H1 (cell line): ENCODE results near the gene RABEP1. TPM values are rescaled to one million over a fixed set of nuclear protein-coding genes. Genes with fewer than 3 reads are reported as not detected.

ENCODE experiments used
- CTCF ChIA-PET: fragments of 300-600 bp; sonication (Branson Sonifier 250); formaldehyde crosslinking; loops from one replicate; lab custom pipeline; 2021; ENCODE audit not compliant: partially characterized antibody; lab: Charles Lee
- POLR2A ChIA-PET: fragments of 300-600 bp; sonication (Branson Sonifier 250); formaldehyde crosslinking; loops from one replicate; lab custom pipeline; 2021; ENCODE audit warnings: inconsistent platforms; ENCODE audit not compliant: partially characterized antibody; lab: Charles Lee
- DNase-seq, 2 experiments: peaks; one replicate each; pipeline versions ENCODE4 v3.0.0 to v3.0.0-alpha.2; 2010 to 2022; ENCODE audit warnings: low spot score in 2 of 2, low read depth in 1 of 2, mixed read lengths in 1 of 2
- FAIRE-seq: peaks from 2 replicates; lab custom pipeline; 2011; peaks lifted over from hg19 to GRCh38; lab: Jason Lieb, UNC
- H2AFZ ChIP-seq: 2 replicates; pipeline ENCODE4 v1.8.1; 2012; ENCODE audit warnings: low read length, inconsistent platforms
- H2AK5ac ChIP-seq: 2 replicates; pipeline ENCODE4 v1.6.1; 2013; ENCODE audit warnings: low read depth, low read length
- H2BK120ac ChIP-seq: replicated peaks from 2 replicates; pipeline ENCODE3; 2013; ENCODE audit warnings: low read depth, low read length, inconsistent platforms
- H2BK12ac ChIP-seq: 2 replicates; pipeline ENCODE4 v1.6.1; 2013; ENCODE audit warnings: low read depth, low read length
- H2BK15ac ChIP-seq: 2 replicates; pipeline ENCODE4 v1.6.1; 2013; ENCODE audit warnings: low read length
- H2BK20ac ChIP-seq: 2 replicates; pipeline ENCODE4 v1.6.1; 2013; ENCODE audit warnings: low read length
- H2BK5ac ChIP-seq: 2 replicates; pipeline ENCODE4 v1.6.1; 2013; ENCODE audit warnings: low read depth, low read length
- H3K14ac ChIP-seq: 2 replicates; pipeline ENCODE4 v1.6.1; 2013; ENCODE audit warnings: inconsistent platforms; ENCODE audit not compliant: insufficient read length
- H3K18ac ChIP-seq: 2 replicates; pipeline ENCODE4 v1.6.1; 2013; ENCODE audit warnings: low read length; ENCODE audit errors: extremely low read depth
- H3K23ac ChIP-seq: 2 replicates; pipeline ENCODE4 v1.6.1; 2013; ENCODE audit warnings: inconsistent platforms; ENCODE audit not compliant: insufficient read length
- H3K23me2 ChIP-seq: 2 replicates; pipeline ENCODE4 v1.6.1; 2013; ENCODE audit warnings: low read depth, low read length
- H3K27ac ChIP-seq: 2 replicates; pipeline ENCODE4 v1.6.1; 2011; ENCODE audit warnings: low read depth, low read length, inconsistent platforms
- H3K27me3 ChIP-seq, 4 experiments: replicated peaks in 1 of 4; 1 replicate in 1 of 4; 2 replicates in 3 of 4; pipeline versions ENCODE4 v1.6.1 to v1.8.1; 2011 to 2013; ENCODE audit warnings: low read length in 3 of 4, mild to moderate bottlenecking in 3 of 4, inconsistent platforms in 2 of 4, mixed read lengths in 2 of 4, moderate library complexity in 1 of 4; ENCODE audit not compliant: control insufficient read depth in 3 of 4, insufficient read depth in 3 of 4; ENCODE audit errors: extremely low read depth in 1 of 4
- H3K36me3 ChIP-seq, 4 experiments: 2 replicates each; pipeline versions ENCODE4 v1.6.1 to v1.8.1; 2011 to 2013; ENCODE audit warnings: mild to moderate bottlenecking in 4 of 4, low read length in 3 of 4, moderate library complexity in 2 of 4, control low read depth in 1 of 4, inconsistent platforms in 1 of 4; ENCODE audit not compliant: insufficient read depth in 4 of 4, control insufficient read depth in 2 of 4
- H3K4ac ChIP-seq: replicated peaks from 2 replicates; pipeline ENCODE3; 2013; ENCODE audit warnings: low read length, low read depth, mixed read lengths, inconsistent platforms; ENCODE audit not compliant: insufficient read length
- H3K4me1 ChIP-seq, 4 experiments: replicated peaks in 1 of 4; 1 replicate in 1 of 4; 2 replicates in 3 of 4; pipeline versions ENCODE4 v1.6.1 to v1.8.1; 2011 to 2013; ENCODE audit warnings: low read length in 3 of 4, inconsistent platforms in 2 of 4, mixed read lengths in 1 of 4; ENCODE audit not compliant: insufficient read depth in 4 of 4, control insufficient read depth in 3 of 4
- H3K4me2 ChIP-seq, 2 experiments: 2 replicates each; pipeline versions ENCODE4 v1.6.1 to v1.8.1; 2011 to 2013; ENCODE audit warnings: low read depth in 2 of 2, low read length in 2 of 2, control low read depth in 1 of 2, inconsistent platforms in 1 of 2, mild to moderate bottlenecking in 1 of 2; ENCODE audit not compliant: insufficient read depth in 1 of 2
- H3K4me3 ChIP-seq, 4 experiments: fragments of 200-600, 300-600 bp in 1 of 4; sonication (generic), shearing (Covaris generic), sonication (Bioruptor Twin) in 1 of 4; 2 replicates each; pipeline versions ENCODE4 v1.5.1 to v1.8.1; 2011 to 2016; ENCODE audit warnings: low read length in 4 of 4, low read depth in 3 of 4, control low read depth in 2 of 4, inconsistent platforms in 2 of 4, mild to moderate bottlenecking in 2 of 4, mixed read lengths in 1 of 4, moderate library complexity in 1 of 4; ENCODE audit not compliant: insufficient read depth in 2 of 4; ENCODE audit errors: extremely low read depth in 1 of 4
- H3K56ac ChIP-seq: replicated peaks from 2 replicates; pipeline ENCODE3; 2013; ENCODE audit warnings: low read depth, mild to moderate bottlenecking, mixed read lengths, low read length, inconsistent platforms; ENCODE audit not compliant: insufficient read length
- H3K79me1 ChIP-seq: 2 replicates; pipeline ENCODE4 v1.6.1; 2013; ENCODE audit warnings: low read depth, low read length, control low read depth
- H3K79me2 ChIP-seq, 2 experiments: 2 replicates each; pipeline versions ENCODE4 v1.6.1 to v1.8.1; 2012 to 2013; ENCODE audit warnings: low read length in 2 of 2, mild to moderate bottlenecking in 2 of 2, inconsistent platforms in 1 of 2; ENCODE audit not compliant: insufficient read depth in 2 of 2, control insufficient read depth in 1 of 2
- H3K9ac ChIP-seq, 4 experiments: replicated peaks in 1 of 4; 1 replicate in 1 of 4; 2 replicates in 3 of 4; pipeline versions ENCODE4 v1.6.1 to v1.8.1; 2011 to 2013; ENCODE audit warnings: low read depth in 3 of 4, low read length in 3 of 4, control low read depth in 2 of 4, mild to moderate bottlenecking in 2 of 4, moderate library complexity in 2 of 4, inconsistent platforms in 1 of 4; ENCODE audit errors: extremely low read depth in 1 of 4
- H3K9me3 ChIP-seq, 2 experiments: 2 replicates each; pipeline versions ENCODE4 v1.6.1 to v1.8.1; 2012 to 2013; ENCODE audit warnings: mild to moderate bottlenecking in 2 of 2, moderate library complexity in 2 of 2, control low read depth in 1 of 2, inconsistent platforms in 1 of 2, low read depth in 1 of 2, low read length in 1 of 2, mixed read lengths in 1 of 2; ENCODE audit not compliant: insufficient read depth in 2 of 2
- H4K20me1 ChIP-seq, 2 experiments: replicated peaks in 1 of 2; 2 replicates each; pipeline versions ENCODE3 to v1.8.1; 2011 to 2013; ENCODE audit warnings: inconsistent platforms in 2 of 2, low read length in 2 of 2, mild to moderate bottlenecking in 1 of 2; ENCODE audit not compliant: insufficient read depth in 2 of 2, control insufficient read depth in 1 of 2
- H4K5ac ChIP-seq: 2 replicates; pipeline ENCODE4 v1.6.1; 2013; ENCODE audit warnings: low read length, low read depth, mixed read lengths, inconsistent platforms; ENCODE audit not compliant: insufficient read length
- H4K8ac ChIP-seq: 2 replicates; pipeline ENCODE4 v1.8.0; 2013; ENCODE audit warnings: mild to moderate bottlenecking, moderate library complexity, low read length, inconsistent platforms; ENCODE audit not compliant: insufficient read depth; ENCODE audit errors: extremely low read depth
- H4K91ac ChIP-seq: replicated peaks from 2 replicates; pipeline ENCODE3; 2013; ENCODE audit warnings: low read length, mixed read lengths, inconsistent platforms; ENCODE audit not compliant: insufficient read length
- BCL11A ChIP-seq, 2 experiments: IDR thresholded peaks; one replicate each; pipeline ENCODE4 v1.6.1; 2011; ENCODE audit warnings: low read depth in 2 of 2, low read length in 2 of 2, mild to moderate bottlenecking in 2 of 2
- CBX5 ChIP-seq: fragments of 300-800, 300-1000 bp; sonication (generic); IDR thresholded peaks from 2 replicates; pipeline ENCODE4 v1.7.1; 2016; ENCODE audit warnings: antibody characterized with exemption, low read length, low read depth
- CEBPB ChIP-seq: IDR thresholded peaks from 2 replicates; pipeline ENCODE4 v1.6.1; 2012; ENCODE audit warnings: low read depth, low read length
- CREB1 ChIP-seq: IDR thresholded peaks from 2 replicates; pipeline ENCODE4 v1.6.1; 2012; ENCODE audit warnings: inconsistent platforms
- EGR1 ChIP-seq: IDR thresholded peaks from 2 replicates; pipeline ENCODE4 v1.6.1; 2011; ENCODE audit warnings: low read depth, low read length, borderline replicate concordance
- GTF2F1 ChIP-seq: IDR thresholded peaks from 2 replicates; pipeline ENCODE4 v1.6.1; 2012; ENCODE audit warnings: low read depth, low read length, improper control_type of control experiment, borderline replicate concordance
- PHF8 ChIP-seq: fragments of 200-600 bp; sonication (generic); conservative IDR thresholded peaks from 2 replicates; pipeline ENCODE4 v1.7.1; 2012; ENCODE audit warnings: low read depth, mild to moderate bottlenecking, inconsistent platforms, low read length, moderate library complexity
- POU5F1 ChIP-seq: IDR thresholded peaks from 2 replicates; pipeline ENCODE4 v1.6.1; 2011; ENCODE audit warnings: low read depth, mild to moderate bottlenecking, low read length, moderate library complexity
- RXRA ChIP-seq: IDR thresholded peaks from 2 replicates; pipeline ENCODE4 v1.6.1; 2011; ENCODE audit warnings: low read depth, mild to moderate bottlenecking, low read length, moderate library complexity; ENCODE audit not compliant: insufficient read depth
- SAP30 ChIP-seq: fragments of 300-600 bp; sonication (generic); IDR thresholded peaks from 2 replicates; pipeline ENCODE4 v1.7.1; 2012; ENCODE audit warnings: low read length, moderate library complexity, mild to moderate bottlenecking, inconsistent platforms; ENCODE audit not compliant: insufficient read depth, insufficient replicate concordance
- SIN3A ChIP-seq, 2 experiments: IDR thresholded peaks in 1 of 2; conservative IDR thresholded peaks in 1 of 2; 2 replicates each; pipeline ENCODE4 v1.6.1; 2011 to 2012; ENCODE audit warnings: low read length in 2 of 2, improper control_type of control experiment in 1 of 2, low read depth in 1 of 2, mild to moderate bottlenecking in 1 of 2
- SP1 ChIP-seq: IDR thresholded peaks from 2 replicates; pipeline ENCODE4 v1.6.1; 2011; ENCODE audit warnings: low read depth, low read length
- SP4 ChIP-seq: IDR thresholded peaks from 2 replicates; pipeline ENCODE4 v1.6.1; 2012; ENCODE audit warnings: low read length, inconsistent platforms
- WGBS, 2 experiments: shearing (Covaris generic) in 1 of 2; methylation state at CpG; one replicate each; pipeline versions ENCODE4 v1.1.6 to v1.1.7; 2013 to 2015; ENCODE audit warnings: low lambda C conversion rate in 2 of 2, mixed read lengths in 2 of 2, inconsistent platforms in 1 of 2, low coverage in 1 of 2, missing lambda C conversion rate in 1 of 2; ENCODE audit not compliant: insufficient replicate concordance in 2 of 2, insufficient coverage in 1 of 2, insufficient read length in 1 of 2; ENCODE audit errors: extremely low coverage in 1 of 2, missing lambda C conversion rate in 1 of 2; 5-methylcytosine and 5-hydroxymethylcytosine counted together
- polyA plus RNA-seq, 7 experiments: library from polyadenylated mRNA; depleted of rRNA in 3 of 7; stranded (reverse) in 5 of 7; unstranded in 2 of 7; fragments of >200 nt in 5 of 7; fragments of 200-250 nt in 2 of 7; gene quantifications; 1 replicate in 5 of 7; 2 replicates in 1 of 7; 4 replicates in 1 of 7; pipeline versions ENCODE4 v1.2.1 to v1.2.3, GENCODE V29; 2011 to 2013; ENCODE audit warnings: missing spikeins in 2 of 7, mixed read lengths in 2 of 7
- total RNA-seq: library from RNA; stranded (reverse); fragmentation: NEBNext Ultra II Directional; extraction: Animal tissue kit (Norgen Biotek cat#: 25700); gene quantifications from 2 replicates; pipeline ENCODE4 v1.2.1, GENCODE V29; 2021

RABEP1 gene
- total and polyA plus RNA-seq, 2 of the 8 experiments (the other 6 are each of a cell fraction or from before 2014, with no cell fraction given): 8.5 to 52.3 TPM

GRCh38 chr17:5396612-5397011, 114.5 kb downstream of the RABEP1 start:
- TF ChIP-seq CREB1: no peak
- no peak for TF ChIP-seq RXRA
- TF ChIP-seq GTF2F1: no peak
- TF ChIP-seq SP4: no peak
- no peak for TF ChIP-seq BCL11A (IDR thresholded peaks at IDR 0.05; ENCODE audit: low read depth in 2 of 2, low read length in 2 of 2)
- no peak for TF ChIP-seq CBX5
- TF ChIP-seq SIN3A (conservative IDR thresholded peaks at IDR 0.05 in 1 of 2, IDR thresholded peaks at IDR 0.05 in 1 of 2; ENCODE audit: low read depth in 1 of 2, low read length in 2 of 2): no peak
- no peak for TF ChIP-seq CEBPB
- TF ChIP-seq EGR1: no peak
- no peak for TF ChIP-seq SAP30
- no peak for TF ChIP-seq POU5F1
- TF ChIP-seq PHF8: no peak
- TF ChIP-seq SP1: no peak
- TF ChIP-seq, all 59 proteins: peak for 0
- H2AFZ ChIP-seq: no peak overlapping the region
- H3K4ac ChIP-seq: no peak overlapping the region
- no peak overlapping the region for H3K27ac ChIP-seq
- no peak overlapping the region for H3K56ac ChIP-seq
- no peaks in the 10 kb centered on the region for H3K9me3 ChIP-seq
- no peak overlapping the region for H3K4me2 ChIP-seq
- H2BK120ac ChIP-seq: no peak overlapping the region
- H3K4me3 ChIP-seq: no peak overlapping the region
- H3K9ac ChIP-seq: no peak overlapping the region
- H3K23ac ChIP-seq: no peak overlapping the region
- H2BK20ac ChIP-seq: no peak overlapping the region
- no peak overlapping the region for H2AK5ac ChIP-seq
- no peak overlapping the region for H2BK12ac ChIP-seq
- H3K79me1 ChIP-seq: no peaks in the 10 kb centered on the region
- no peak overlapping the region for H2BK5ac ChIP-seq
- no peak overlapping the region for H4K5ac ChIP-seq
- no peak overlapping the region for H3K14ac ChIP-seq
- no peak for DNase-seq
- H3K18ac ChIP-seq: no peak overlapping the region
- H2BK15ac ChIP-seq: no peak overlapping the region
- 84% methylated on average over 2 of the region's 2 CpGs; no CpG with 5 or more reads in 1 of the 2 experiments for WGBS, 2 experiments
- no peak overlapping the region for H4K91ac ChIP-seq
- peaks cover 0 to 2% (median 0%) of the 10 kb centered on the region in 4 experiments; a peak in 1 of 7 replicates for H3K27me3 ChIP-seq
- no peak overlapping the region for H4K8ac ChIP-seq
- POLR2A ChIA-PET: interaction anchor here (1.8 to 2.2 kb wide), 3 partner anchors 9 to 23 kb away, joined by 6 to 9 read pairs (median 6); partner anchors contain the start of genes NUP88 and RPAIN
- CTCF ChIA-PET: no interaction called here
- peaks cover 29 to 76% (median 63%) of the 10 kb centered on the region in 4 experiments for H3K36me3 ChIP-seq
- peaks cover 2 to 3% of the 10 kb centered on the region in 2 experiments for H4K20me1 ChIP-seq
- no peaks in the 10 kb centered on the region for H3K79me2 ChIP-seq
- no peaks in the 10 kb centered on the region for H3K23me2 ChIP-seq
- H3K4me1 ChIP-seq: no peaks in the 10 kb centered on the region
- no peak for FAIRE-seq
